ENCODE data around the gene FMO2.
"Not testable (repeated sequence)": the region's sequence is repeated elsewhere in the genome, so short reads cannot be mapped to it uniquely, and the experiment has no call there.

- not testable (repeated sequence) for TF ChIP-seq CTCF (IDR thresholded peaks at IDR 0.05; ENCODE audit: insufficient read depth, low read length); GABPA (IDR thresholded peaks at IDR 0.05; ENCODE audit: low read depth)
Observed at GRCh38 chr1:171224257-171224656, 39.2 kb downstream of the FMO2 start.

Measured in HL-60 (cell line).